HG02938 (cell line): ENCODE data around the gene MAGEA9.
"Not testable (repeated sequence)": the region's sequence is repeated elsewhere in the genome, so short reads cannot be mapped to it uniquely, and the experiment has no call there.

Experiments
- ATAC-seq: cut with Tn5 transposase; IDR thresholded peaks from one replicate; pipeline ENCODE4 v1.9.1; 2021; ENCODE audit warnings: mild to moderate bottlenecking, moderate library complexity; ENCODE audit not compliant: unreplicated experiment

MAGEA9 gene, protein sequence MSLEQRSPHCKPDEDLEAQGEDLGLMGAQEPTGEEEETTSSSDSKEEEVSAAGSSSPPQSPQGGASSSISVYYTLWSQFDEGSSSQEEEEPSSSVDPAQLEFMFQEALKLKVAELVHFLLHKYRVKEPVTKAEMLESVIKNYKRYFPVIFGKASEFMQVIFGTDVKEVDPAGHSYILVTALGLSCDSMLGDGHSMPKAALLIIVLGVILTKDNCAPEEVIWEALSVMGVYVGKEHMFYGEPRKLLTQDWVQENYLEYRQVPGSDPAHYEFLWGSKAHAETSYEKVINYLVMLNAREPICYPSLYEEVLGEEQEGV

DNA sequence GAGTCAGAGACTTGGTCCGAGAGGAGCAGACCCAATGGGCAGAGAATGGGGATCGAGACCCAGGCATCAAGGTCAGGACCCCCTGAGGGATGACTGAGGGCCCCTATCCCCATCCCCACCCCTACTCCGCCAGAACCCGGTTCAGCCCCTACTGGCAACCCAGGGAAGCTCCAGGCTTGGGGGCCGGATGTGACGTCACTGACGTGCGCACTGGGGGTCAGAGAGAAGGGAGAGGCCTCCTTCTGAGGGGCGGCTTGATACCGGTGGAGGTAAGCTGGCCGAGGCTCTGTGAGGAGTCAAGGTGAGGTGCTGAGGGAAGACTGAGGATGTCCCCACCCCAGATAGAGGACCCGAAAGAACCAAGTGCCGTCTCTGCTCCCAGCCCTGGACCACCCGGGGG is at the start of gene MAGEA9:
Gene MAGEA9 (plus strand): TSS at position 204 of the 400 bp plus-strand sequence. CDS start 4,281 bp downstream, outside the sequence.
- ATAC-seq, result not testable (repeated sequence)

DNA sequence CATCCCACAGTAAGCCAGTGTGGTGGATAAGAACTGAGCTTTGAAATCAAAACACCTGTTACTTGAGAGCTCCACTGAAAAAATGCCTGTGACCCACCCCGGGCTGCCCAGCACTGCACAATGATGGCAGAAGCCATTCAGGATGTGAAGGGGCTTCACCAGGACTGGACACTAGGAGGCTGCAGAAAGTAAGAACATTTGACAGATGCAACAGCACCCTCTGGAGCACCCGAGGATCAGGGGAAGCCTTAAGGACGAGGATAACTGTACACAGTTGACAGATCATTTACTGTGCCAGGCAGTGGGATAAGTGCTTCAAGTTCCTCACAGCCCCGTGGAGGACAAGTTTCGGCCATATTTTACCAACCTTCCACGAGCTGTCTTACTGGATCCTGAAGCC is 39.5 kb upstream of the MAGEA9 start:
- not testable (repeated sequence) for ATAC-seq

DNA sequence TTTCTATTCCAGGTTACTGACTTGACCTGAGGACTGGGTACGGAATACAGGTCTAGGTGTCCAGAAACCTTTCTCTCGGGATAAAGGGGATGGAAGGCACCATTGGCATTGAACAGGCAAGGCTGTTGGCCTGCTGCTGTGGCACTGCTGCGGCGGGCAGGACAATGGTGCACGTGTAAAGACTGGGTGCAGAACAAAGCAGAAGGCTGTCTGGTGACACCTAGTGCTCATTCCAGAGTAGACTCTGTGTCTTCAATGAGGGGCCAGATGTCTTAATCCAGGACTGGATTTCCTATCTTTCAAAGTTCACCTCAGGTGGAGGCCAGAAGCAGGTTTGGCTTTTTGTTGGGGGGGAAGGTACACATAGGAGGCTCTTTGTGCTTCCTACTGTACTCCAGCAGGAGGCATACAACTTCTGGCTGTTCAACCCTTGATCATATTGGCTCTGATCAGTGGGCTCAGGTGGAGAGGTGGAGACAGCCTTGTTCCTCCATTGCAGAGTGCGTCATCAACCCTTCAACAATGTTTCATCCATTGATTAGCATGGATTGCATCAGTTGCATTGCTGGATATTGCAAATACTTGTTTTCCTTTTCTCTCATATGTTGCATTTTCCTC is 35.2 kb upstream of the MAGEA9 start:
- not testable (repeated sequence) for ATAC-seq

DNA sequence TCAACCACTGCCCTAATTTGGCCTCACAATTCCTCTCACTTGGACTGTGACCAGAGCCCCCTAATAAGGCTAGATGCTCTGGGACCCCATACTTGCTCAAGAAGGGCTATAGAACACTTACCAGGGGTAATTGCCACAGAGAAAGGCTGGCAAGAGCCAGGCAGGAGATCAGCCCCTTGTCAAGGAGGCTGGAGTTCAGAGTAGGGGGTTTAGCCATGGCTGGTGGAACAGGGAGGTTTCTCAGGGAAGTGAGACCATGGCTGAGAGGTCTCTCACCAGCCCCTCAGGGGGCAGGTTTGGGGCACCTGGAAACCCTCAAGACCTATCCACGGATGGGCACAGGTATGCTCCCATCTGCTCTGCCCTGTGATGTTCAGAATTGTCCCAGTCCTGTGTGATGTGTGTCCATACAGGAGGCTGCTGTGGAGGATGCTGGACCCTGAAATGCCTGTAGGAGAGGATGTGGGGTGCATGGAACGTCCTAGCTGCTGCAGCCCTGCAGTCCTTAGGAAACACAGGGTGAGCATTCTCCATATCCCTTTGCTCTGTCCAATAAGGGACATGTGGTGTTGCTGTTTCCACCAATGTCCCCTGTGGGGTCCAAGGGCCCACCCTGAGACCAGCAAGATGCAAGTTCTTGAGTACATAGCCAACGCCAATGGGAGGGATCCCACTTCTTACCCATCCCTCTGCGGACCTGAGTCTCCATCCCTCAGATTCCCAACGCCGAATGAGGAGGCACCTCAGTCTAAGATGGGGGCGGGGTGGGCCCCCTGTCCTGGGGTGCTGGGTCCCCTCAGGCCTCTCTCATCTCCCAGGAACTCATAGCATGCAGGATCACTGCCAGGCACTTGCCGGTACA is 24.3 kb upstream of the MAGEA9 start:
- ATAC-seq, result no peak

DNA sequence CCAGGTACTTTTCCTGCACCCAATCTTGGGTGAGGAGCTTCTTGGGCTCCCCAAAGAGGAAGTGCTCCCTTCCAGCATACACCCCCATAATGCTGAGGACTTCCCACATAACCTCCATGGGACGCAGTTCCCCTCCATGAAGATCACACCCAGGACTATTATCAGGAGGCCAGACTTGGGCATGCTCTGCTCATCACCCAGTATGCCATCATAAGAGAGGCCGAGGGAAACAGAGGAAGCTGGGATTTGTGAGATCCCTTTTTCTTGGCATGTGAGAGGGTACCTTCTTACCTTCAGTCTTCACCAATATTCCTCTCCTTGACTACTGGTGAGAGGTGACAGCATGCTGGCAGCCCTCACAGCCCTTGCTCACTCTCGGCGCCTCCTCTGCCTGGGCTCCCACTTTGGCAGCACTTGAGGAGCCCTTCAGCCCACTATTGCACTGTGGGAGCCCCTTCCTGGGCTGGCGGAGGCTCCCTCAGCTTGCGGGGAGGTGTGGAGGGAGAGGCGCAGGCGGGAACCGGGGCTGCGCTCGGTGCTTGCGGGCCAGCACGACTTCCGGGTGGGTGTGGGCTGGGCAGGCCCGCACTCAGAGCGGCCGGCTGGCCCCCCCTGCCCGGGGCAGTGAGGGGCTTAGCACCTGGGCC is 23.5 kb upstream of the MAGEA9 start:
- no peak for ATAC-seq

DNA sequence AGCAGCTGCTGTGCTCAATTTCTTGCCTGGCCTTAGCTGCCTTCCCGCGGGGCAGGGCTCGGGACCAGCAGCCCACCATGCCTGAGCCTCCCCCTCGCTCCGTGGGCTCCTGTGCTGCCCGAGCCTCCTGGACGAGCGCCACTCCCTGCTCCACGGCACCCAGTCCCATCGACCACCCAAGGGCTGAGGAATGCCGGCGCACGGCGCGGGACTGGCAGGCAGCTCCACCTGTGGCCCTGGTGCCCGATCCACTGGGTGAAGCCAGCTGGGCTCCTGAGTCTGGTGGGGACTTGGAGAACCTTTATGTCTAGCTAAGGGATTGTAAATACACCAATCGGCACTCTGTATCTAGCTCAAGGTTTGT is 23.0 kb upstream of the MAGEA9 start:
- not testable (repeated sequence) for ATAC-seq

DNA sequence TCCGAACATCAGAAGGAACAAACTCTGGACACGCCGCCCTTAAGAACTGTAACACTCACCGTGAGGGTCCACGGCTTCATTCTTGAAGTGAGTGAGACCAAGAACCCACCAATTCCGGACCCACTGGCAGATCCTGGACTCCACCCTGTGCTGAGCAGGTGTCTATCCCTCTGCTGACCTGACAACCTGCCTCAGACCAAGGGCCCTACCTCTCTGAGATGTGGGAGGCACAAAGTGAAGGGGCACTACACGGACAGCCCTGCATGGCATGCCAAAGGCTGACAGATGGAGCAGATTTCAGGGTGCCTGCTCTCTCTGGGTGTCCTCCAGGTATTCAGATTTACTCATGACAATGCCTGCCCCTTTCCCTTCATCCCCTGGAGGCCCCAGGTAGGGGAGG is 21.9 kb upstream of the MAGEA9 start:
- ATAC-seq, result no peak

DNA sequence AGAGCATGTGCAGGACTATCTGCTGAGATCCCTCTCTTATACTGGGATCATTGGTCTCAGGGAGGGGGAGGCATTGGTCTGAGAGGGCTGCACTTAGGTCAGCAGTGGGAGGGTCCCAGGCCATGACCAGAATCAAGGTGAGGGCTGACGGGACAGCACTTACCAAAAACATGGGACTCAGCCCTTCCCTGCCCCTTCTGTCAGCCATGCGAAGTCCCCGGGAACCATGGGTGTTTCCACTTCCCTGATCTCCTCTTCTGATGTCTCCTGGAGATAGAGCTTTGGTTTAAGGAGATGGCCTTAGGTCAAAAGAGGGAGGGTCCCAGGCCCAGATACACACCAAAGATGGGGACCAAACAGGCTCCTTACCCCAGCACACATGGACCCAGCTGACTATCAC is 20.8 kb upstream of the MAGEA9 start:
- no peak for ATAC-seq

DNA sequence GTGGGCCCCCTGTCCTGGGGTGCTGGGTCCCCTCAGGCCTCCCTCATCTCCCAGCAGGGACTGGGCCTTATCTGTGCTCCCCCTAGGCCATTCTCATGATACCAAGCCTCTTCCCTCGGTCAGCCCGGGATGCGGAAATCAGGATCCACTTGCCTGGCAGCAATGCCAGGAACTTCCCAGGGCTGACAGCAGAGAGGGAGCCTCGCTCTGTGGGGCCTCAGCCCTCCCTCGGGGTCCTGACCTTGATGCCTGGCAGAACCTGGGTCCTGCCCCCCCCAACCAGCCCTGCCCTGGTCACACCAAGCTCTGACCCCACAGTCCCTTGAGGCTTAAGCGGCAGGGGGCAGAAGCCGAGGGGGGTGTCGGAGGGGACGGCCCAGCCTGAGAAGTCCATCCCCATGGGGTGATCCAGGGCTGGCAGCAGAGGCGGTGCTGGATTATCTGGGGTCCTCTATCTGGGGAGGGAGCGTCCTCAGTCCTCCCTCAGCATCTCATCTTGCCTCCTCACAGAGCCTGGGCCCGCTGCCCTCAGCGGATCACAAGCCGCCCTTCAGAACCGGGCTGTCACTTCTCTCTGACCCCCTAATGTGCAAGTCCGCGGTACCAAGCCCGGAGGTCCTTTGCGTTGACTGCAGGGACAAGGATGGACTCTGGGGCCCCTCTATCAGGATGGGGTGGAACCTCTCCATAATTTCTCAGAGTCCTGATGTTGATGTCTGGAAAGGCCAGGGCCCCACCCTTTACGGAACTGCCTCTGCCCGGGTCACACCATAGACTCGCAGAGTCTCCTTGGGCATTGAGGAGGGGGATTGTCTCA is 19.7 kb upstream of the MAGEA9 start:
- not testable (repeated sequence) for ATAC-seq

DNA sequence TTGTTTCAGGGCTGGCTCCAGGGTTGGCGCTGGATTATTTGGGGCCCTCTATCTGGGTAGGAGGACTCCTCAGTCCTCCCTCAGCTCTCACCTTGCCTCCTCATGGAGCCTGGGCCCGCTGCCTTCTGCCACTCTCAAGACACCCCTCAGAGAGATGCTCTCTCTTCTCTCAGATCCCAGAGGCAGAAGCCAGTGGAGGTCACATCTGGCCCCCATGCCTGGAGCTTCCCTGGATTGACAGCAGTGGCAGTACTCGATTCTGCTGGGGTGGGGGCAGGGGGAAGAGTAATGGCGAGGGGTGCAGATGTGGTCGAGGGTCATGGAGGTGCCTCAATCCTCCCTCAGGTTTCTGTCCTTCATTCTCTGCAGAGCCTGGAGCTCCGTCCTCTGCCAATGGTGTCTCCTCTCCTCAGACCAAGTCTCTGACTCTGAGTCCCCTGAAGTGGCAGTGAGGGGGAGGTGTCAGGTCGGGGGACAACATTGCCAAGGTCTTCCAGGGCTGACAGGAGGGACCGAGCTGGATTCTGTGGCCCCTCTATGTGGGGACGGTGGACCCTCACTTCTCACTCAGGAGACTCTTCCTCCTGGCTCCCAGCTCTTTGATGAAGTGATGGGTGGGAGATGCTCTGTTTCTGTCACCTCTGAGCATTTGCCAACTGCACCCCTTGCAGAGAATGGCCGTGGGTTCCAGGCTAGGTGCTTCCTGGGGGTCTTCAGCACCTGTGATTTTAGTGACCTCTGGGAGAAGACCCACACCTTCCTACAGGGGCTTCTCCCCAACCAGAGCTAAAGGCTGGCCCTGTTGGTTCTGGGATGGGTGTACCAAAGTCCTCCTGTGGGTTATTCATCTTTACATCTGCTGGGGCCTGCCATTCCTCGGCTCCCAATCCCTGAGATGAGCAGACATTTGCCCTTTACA is 18.8 kb upstream of the MAGEA9 start:
- no peak for ATAC-seq

DNA sequence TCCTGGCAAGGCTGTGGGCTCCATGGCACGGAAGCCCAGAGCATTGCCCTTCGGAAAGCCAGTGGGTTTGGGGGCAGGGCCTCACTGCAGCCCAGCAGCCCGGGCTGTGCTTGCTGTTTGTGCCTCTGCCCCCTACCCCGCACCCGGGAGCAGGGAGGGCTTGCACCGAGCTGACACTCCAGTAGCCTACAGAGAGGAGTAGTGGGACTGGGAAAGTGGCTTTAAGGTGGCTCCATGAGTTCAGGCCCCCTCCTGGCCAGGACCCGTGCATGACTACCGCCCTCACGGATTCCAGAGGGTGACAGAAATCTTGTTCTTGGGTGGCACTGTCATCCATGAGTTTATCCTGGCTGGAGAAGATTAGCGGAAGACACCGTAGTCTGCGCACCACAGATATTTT is 11.4 kb upstream of the MAGEA9 start:
- ATAC-seq, result not testable (repeated sequence)

DNA sequence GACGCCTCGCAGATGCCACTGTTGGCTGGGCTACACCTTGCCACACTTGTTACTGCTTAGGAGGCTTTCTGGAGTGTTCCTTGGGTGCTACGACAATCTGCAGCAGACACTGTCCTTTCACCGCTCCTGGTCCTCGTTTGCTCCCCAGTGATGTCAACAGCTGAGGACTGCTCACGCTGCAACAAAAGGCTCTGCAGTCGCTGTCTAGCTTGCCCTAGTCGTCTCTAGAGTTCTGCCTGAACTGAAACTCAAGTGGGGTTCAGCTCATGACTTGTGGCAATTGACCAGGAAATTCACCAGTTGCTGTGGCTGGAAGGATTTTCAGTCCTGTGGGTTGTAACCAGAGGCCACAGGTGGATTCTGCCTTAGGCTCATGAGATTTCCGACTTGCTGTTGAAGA is 8.7 kb upstream of the MAGEA9 start:
- ATAC-seq, result not testable (repeated sequence)

DNA sequence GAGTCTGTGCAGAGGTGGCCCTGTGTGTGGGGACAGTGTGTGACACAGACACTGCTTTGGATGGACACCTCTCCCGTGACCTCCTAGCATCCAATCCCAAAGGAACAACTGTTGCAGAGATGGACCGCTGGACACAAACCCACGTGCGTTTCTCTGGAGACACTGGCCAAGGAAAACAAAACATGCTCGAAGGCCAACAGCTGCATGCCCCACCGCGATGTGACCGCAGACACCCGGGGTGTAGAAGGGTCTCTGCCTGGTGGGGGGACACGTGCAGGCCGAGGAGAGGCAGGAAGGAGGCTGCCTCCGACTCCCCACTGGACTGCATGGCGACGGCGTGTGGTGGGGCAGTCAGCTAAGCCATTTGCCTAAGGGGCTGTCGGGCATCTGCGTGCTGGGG is 8.0 kb upstream of the MAGEA9 start, which contains the start of gene HSFX1:
Gene HSFX1 (plus strand): TSS at position 301 of the 400 bp plus-strand sequence. CDS start 614 bp downstream, outside the sequence.
- not testable (repeated sequence) for ATAC-seq

DNA sequence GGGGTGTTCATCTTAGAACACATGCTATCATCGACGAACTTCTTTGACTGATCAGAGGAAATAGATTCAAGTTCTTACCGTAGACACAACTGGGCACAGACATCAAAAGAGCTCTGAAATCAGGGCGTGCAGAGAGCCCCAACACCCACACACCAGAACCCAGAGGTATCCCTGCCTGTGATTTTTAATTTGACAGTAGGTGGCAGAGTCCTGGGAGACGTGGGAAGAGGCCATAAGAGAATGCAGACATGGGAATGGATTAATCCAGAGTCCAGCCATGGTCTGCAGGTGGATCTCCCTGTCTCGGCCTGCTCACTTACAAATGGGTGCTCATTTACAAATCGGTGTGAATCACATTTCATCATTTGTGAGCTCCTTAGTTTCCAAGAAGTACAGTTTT is 3.7 kb upstream of the MAGEA9 start:
- ATAC-seq, result not testable (repeated sequence)

DNA sequence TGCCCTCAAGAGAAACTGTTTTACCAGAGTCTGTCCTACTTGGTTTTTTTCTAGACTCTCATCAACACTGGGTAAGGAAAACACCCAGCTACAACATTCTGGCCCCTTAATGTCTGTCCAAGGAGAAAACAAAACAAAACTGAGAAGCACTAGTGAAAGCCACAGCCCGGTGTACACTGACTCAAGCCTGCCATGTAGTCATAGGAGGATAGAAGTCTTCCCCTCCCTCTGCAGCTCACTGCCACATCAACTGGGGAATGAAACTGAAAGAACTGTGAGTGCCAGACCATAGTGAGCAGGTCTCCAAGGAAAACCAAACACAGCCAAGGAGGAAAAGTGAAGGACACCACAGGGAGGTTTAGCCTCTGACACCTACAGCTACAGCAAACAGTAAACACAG is 13.8 kb downstream of the MAGEA9 start:
- ATAC-seq, result peak; percentile 100

DNA sequence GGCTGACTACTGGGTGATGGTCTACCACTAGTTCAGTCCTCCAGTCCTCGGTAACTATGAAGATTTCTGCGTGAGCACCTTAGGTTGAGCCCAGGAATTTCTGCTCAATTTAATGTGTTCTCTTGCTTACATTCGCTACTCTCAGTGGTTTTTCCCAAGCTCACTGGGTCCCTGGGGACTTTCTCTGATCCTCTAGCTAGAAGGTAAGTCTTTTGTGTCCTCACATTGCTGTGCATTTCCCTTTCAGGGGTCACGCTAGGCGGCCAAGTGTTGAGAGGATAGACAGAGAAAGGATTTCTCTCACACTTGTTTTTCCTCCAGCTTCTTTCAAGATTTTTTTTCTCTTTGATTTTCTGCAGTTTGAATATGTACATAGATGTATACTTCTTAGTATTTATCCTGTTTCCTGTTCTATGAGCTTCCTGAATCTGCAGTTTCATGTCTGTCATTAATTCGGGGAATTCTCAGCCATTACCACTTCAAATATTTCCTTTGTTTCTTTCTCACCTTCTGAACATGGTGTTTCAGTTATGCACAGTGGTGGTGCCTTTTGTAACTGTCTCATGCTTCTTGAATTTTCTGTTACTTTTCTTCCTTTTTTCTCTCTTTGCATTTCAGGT is 17.5 kb downstream of the MAGEA9 start:
- ATAC-seq, result no peak

DNA sequence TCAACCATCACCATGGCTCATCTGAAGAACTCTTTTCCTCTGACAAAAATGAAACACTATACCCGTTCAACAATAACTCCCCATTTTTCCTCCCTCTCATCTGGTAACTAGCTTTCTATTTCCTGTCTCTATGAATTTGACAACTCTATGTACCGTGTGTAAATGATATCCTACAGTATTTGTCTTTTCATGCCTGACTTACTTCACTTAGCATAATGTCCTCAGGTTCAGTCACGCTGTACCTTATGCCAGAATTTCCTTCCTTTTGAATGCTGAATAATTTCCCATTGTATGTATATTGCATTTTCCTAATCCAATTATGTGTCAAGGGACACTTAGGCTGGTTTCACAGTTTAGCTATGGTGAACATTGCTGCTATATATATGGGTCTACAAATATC is 18.2 kb downstream of the MAGEA9 start:
- no peak for ATAC-seq

DNA sequence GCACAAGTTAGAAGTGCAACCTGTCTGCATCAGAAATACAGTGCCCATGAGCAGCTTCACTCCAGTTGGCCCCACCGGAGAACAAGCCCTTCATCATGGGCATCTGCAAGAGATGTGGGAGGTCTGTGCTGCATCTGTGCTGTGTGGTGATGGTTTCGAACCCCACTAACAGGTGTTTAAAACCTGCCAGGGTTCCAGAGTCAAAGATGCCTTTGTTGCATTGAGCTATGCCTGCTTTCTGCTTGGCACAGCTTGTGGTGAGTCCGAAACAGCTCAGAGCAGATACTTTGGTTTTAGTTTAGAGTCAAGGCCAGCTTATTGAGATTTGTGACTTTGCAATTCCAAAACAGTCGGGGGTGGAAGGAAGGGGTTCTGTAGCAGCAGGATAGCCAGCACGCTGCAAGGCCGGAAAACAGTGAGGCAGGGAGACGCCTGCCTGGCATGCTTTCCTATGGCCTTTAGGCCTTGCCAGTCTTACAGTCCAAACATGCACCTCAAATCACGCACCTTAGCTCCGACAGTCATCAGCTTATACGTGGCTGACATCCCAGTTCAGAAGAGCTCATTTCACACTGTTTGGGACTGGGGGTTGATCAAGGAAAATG is 21.8 kb downstream of the MAGEA9 start:
- ATAC-seq, result no peak
